ENCODE results near the gene IL4I1. TPM values are rescaled to one million over a fixed set of nuclear protein-coding genes. Genes with fewer than 3 reads are reported as not detected.

The IL4I1 gene
- polyA plus RNA-seq, 1 of the 3 experiments (the other 2 are of a cell fraction), result 0.35 TPM

DNA sequence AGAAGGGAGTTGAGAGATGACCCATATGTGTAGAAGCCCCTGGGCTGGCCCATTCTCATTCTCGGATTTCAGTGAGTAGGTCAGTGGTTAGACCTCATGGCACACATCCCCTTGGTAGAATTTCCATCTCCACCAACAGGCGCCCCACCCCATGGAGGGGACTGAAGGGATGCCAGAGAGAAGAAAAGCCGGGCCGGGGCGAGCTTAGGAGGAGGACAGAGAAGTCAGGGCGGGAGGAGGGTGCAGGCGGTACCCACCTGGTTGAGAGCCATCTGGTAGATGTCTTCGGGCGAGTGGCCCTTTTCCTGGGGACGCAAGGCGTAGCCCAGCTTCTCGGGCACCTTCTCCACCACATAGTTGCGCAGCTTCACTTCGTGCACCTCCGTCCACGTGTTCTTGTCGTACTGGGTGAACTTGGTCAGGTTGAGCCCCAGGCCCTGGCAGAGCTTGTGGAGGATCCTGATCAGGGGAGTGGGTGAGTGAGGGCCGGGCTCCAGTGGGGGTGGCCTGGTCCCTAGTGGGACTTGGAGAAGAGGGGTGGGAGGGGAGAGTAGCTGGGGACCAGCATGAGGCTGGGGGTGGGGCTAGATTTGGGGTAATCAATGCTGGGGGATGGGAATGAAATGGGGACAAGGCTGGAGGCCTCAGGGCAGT, 2.5 kb downstream of the IL4I1 start:
- Histone ChIP-seq H4K20me1 (ENCODE audit: insufficient read depth) (no peaks in the 10 kb centered on the region), H3K79me2 (ENCODE audit: insufficient read depth) (no peaks in the 10 kb centered on the region), H3K27ac (ENCODE audit: low read depth in 2 of 2, low read length in 1 of 2) (no peak overlapping the region), H3F3A (replicated peaks; ENCODE audit: insufficient read depth) (no peaks in the 10 kb centered on the region), H3K9me2 (no peaks in the 10 kb centered on the region), H3K4me1 (ENCODE audit: control insufficient read depth in 1 of 2, insufficient read depth in 2 of 2, low read depth in 1 of 2, low read length in 1 of 2) (peaks cover 0 to 13% of the 10 kb centered on the region in 2 experiments; a peak in 2 of 4 replicates), H3K27me3 (ENCODE audit: insufficient read depth) (no peaks in the 10 kb centered on the region), H3K4me3 (ENCODE audit: low read depth in 2 of 2, low read length in 1 of 2) (no peak overlapping the region), H2AFZ (ENCODE audit: low read depth) (no peak overlapping the region), H3K9me3 (no peaks in the 10 kb centered on the region), H3K4me2 (no peak overlapping the region), H3K36me3 (replicated peaks in 1 of 2; ENCODE audit: control insufficient read depth in 1 of 2, insufficient read depth in 2 of 2, low read length in 1 of 2) (no peaks in the 10 kb centered on the region), H3K9ac (no peak overlapping the region)
- ChIA-PET POLR2A (interaction anchor here (1.0 kb wide), 1 partner anchor 18 kb away, joined by 3 read pairs; no protein-coding TSS in a partner anchor), CTCF (interaction anchor here (1.1 to 1.7 kb wide), 2 partner anchors 10 to 44 kb away, joined by 4 read pairs; no protein-coding TSS in a partner anchor)
- WGBS (ENCODE audit: low lambda C conversion rate), result 90% methylated on average over 17 of the region's 18 CpGs
- no peak for TF ChIP-seq SMC3 (IDR thresholded peaks at IDR 0.05; ENCODE audit: low read depth, low read length)
- TF ChIP-seq FOXM1 (IDR thresholded peaks at IDR 0.05; ENCODE audit: low read depth), result no peak
- TF ChIP-seq MEF2A (IDR thresholded peaks at IDR 0.05; ENCODE audit: borderline replicate concordance, low read depth), result no peak
- TF ChIP-seq, protein P1, sequence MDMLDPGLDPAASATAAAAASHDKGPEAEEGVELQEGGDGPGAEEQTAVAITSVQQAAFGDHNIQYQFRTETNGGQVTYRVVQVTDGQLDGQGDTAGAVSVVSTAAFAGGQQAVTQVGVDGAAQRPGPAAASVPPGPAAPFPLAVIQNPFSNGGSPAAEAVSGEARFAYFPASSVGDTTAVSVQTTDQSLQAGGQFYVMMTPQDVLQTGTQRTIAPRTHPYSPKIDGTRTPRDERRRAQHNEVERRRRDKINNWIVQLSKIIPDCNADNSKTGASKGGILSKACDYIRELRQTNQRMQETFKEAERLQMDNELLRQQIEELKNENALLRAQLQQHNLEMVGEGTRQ (IDR thresholded peaks at IDR 0.05; ENCODE audit: borderline replicate concordance, low read depth, low read length), result no peak
- TF ChIP-seq FOSL2 (IDR thresholded peaks at IDR 0.05; ENCODE audit: borderline replicate concordance, low read depth), result no peak
- TF ChIP-seq EP300 (IDR thresholded peaks at IDR 0.05; ENCODE audit: borderline replicate concordance in 1 of 2, low read depth in 1 of 2, low read length in 1 of 2), result no peak
- TF ChIP-seq ELF1 (IDR thresholded peaks at IDR 0.05), result no peak
- TF ChIP-seq NFIC (IDR thresholded peaks at IDR 0.05; ENCODE audit: borderline replicate concordance), result no peak
- TF ChIP-seq YY1 (IDR thresholded peaks at IDR 0.05; ENCODE audit: low read depth), result no peak
- no peak for TF ChIP-seq RAD21 (IDR thresholded peaks at IDR 0.05; ENCODE audit: low read length)
- no peak for TF ChIP-seq FOXJ3 (CRISPR knock-in tag; IDR thresholded peaks at IDR 0.05)
- TF ChIP-seq, protein P2, sequence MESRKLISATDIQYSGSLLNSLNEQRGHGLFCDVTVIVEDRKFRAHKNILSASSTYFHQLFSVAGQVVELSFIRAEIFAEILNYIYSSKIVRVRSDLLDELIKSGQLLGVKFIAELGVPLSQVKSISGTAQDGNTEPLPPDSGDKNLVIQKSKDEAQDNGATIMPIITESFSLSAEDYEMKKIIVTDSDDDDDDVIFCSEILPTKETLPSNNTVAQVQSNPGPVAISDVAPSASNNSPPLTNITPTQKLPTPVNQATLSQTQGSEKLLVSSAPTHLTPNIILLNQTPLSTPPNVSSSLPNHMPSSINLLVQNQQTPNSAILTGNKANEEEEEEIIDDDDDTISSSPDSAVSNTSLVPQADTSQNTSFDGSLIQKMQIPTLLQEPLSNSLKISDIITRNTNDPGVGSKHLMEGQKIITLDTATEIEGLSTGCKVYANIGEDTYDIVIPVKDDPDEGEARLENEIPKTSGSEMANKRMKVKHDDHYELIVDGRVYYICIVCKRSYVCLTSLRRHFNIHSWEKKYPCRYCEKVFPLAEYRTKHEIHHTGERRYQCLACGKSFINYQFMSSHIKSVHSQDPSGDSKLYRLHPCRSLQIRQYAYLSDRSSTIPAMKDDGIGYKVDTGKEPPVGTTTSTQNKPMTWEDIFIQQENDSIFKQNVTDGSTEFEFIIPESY (IDR thresholded peaks at IDR 0.05; ENCODE audit: borderline replicate concordance, low read depth), result no peak
- no peak for DNase-seq

DNA sequence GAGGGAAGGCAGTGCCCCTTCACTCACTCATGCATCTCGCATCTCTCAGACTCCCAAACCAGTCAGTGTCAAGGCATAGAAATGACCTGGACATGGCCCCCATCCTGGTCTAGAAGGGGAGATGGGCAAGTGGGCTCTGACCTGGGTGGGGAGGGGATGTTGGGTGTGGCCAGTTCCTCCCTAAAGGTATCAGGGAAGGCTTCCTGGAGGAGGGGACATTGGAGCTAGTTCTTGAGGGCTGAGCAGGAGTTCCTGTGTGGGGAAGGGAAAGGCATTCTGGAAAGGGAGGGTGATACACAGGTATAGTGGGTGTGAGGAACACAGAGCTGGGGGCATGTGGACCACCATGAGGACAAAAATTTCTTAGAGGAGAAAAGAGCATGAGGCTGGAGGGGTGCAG, 4.0 kb downstream of the IL4I1 start:
- H3K4me3 ChIP-seq (ENCODE audit: low read depth in 2 of 2, low read length in 1 of 2), result no peak overlapping the region
- ChIA-PET CTCF (no interaction called here), POLR2A (no interaction called here)
- no peak overlapping the region for H3K27ac ChIP-seq (ENCODE audit: low read depth in 2 of 2, low read length in 1 of 2)
- H3K9ac ChIP-seq, result no peak overlapping the region
- no peaks in the 10 kb centered on the region for H3K36me3 ChIP-seq (replicated peaks in 1 of 2; ENCODE audit: control insufficient read depth in 1 of 2, insufficient read depth in 2 of 2, low read length in 1 of 2)
- no peaks in the 10 kb centered on the region for H4K20me1 ChIP-seq (ENCODE audit: insufficient read depth)
- no peaks in the 10 kb centered on the region for H3K9me2 ChIP-seq
- H3F3A ChIP-seq (replicated peaks; ENCODE audit: insufficient read depth), result no peaks in the 10 kb centered on the region
- H3K27me3 ChIP-seq (ENCODE audit: insufficient read depth), result no peaks in the 10 kb centered on the region
- peaks cover 0 to 13% of the 10 kb centered on the region in 2 experiments; a peak in 2 of 4 replicates for H3K4me1 ChIP-seq (ENCODE audit: control insufficient read depth in 1 of 2, insufficient read depth in 2 of 2, low read depth in 1 of 2, low read length in 1 of 2)
- no peak overlapping the region for H3K4me2 ChIP-seq
- no peaks in the 10 kb centered on the region for H3K79me2 ChIP-seq (ENCODE audit: insufficient read depth)
- no peak overlapping the region for H2AFZ ChIP-seq (ENCODE audit: low read depth)
- WGBS (ENCODE audit: low lambda C conversion rate), result 100% methylated on average over 1 of the region's 1 CpG
- TF ChIP-seq NFIC (IDR thresholded peaks at IDR 0.05; ENCODE audit: borderline replicate concordance) (no peak), TEAD4 (IDR thresholded peaks at IDR 0.05; ENCODE audit: borderline replicate concordance, insufficient read depth) (no peak), YY1 (IDR thresholded peaks at IDR 0.05; ENCODE audit: low read depth) (no peak), ELF1 (IDR thresholded peaks at IDR 0.05) (no peak), RFX5 (IDR thresholded peaks at IDR 0.05; ENCODE audit: low read length) (no peak), GATA2 (CRISPR knock-in tag; IDR thresholded peaks at IDR 0.05) (no peak), MXI1 (IDR thresholded peaks at IDR 0.05; ENCODE audit: low read depth, low read length) (no peak)
- TF ChIP-seq, protein P3, sequence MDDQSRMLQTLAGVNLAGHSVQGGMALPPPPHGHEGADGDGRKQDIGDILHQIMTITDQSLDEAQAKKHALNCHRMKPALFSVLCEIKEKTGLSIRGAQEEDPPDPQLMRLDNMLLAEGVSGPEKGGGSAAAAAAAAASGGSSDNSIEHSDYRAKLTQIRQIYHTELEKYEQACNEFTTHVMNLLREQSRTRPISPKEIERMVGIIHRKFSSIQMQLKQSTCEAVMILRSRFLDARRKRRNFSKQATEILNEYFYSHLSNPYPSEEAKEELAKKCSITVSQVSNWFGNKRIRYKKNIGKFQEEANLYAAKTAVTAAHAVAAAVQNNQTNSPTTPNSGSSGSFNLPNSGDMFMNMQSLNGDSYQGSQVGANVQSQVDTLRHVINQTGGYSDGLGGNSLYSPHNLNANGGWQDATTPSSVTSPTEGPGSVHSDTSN (IDR thresholded peaks at IDR 0.05), result no peak
- DNase-seq, result no peak
- no peaks in the 10 kb centered on the region for H3K9me3 ChIP-seq
